ENCODE data around the gene SMAD1. TPM values are rescaled to one million over a fixed set of nuclear protein-coding genes. Genes with fewer than 3 reads are reported as not detected.
"Not testable (repeated sequence)": the region's sequence is repeated elsewhere in the genome, so short reads cannot be mapped to it uniquely, and the experiment has no call there.

Gene SMAD1
- total RNA-seq, 2 experiments from 2014 or later: 0.67 to 0.92 TPM

DNA sequence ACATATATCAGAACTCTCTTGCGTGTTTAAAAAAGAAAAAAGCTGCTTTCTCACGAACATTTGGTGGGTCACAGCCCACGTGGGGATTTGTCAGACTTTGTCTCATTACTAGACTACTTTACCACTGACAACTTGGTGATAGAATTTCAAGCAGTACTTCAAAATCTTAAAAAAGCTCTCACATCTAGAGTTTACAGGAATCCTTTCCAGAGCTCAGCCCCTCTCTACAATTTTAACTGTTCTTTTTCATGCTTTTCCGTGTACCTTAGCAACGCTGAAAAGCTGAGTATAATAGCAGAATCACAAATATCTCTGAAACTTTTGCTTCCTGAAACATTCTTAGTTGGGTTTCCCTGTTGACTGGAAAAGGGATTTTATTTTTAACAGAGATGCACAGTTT, 50.2 kb downstream of the SMAD1 start:
- H3K27me3 Mint-ChIP-seq: peaks cover 2% of the 10 kb centered on the region
- ChIA-PET CTCF (interaction anchor here (1.5 kb wide), 1 partner anchor 26 kb away, joined by 5 read pairs; no protein-coding TSS in a partner anchor), POLR2A (no interaction called here)
- no peak overlapping the region for H3K27ac Mint-ChIP-seq
- no peak for DNase-seq
- TF ChIP-seq, protein P1, sequence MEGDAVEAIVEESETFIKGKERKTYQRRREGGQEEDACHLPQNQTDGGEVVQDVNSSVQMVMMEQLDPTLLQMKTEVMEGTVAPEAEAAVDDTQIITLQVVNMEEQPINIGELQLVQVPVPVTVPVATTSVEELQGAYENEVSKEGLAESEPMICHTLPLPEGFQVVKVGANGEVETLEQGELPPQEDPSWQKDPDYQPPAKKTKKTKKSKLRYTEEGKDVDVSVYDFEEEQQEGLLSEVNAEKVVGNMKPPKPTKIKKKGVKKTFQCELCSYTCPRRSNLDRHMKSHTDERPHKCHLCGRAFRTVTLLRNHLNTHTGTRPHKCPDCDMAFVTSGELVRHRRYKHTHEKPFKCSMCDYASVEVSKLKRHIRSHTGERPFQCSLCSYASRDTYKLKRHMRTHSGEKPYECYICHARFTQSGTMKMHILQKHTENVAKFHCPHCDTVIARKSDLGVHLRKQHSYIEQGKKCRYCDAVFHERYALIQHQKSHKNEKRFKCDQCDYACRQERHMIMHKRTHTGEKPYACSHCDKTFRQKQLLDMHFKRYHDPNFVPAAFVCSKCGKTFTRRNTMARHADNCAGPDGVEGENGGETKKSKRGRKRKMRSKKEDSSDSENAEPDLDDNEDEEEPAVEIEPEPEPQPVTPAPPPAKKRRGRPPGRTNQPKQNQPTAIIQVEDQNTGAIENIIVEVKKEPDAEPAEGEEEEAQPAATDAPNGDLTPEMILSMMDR (IDR thresholded peaks at IDR 0.05): no peak
- H3K4me3 Mint-ChIP-seq: no peak overlapping the region
- ATAC-seq: no peak
- H3K4me1 Mint-ChIP-seq (ENCODE audit: low read depth): no peaks in the 10 kb centered on the region
- H3K36me3 Mint-ChIP-seq (ENCODE audit: low read depth): no peaks in the 10 kb centered on the region
- intact Hi-C loops (cut with micrococcal nuclease): no loop called here
- H3K9me3 Mint-ChIP-seq: no peaks in the 10 kb centered on the region

GRCh38 chr4:145533001-145533400, 51.3 kb downstream of the SMAD1 start:
- POLR2A ChIA-PET: no interaction called here
- DNase-seq: no peak
- H3K4me3 Mint-ChIP-seq: no peak overlapping the region
- no peaks in the 10 kb centered on the region for H3K4me1 Mint-ChIP-seq (ENCODE audit: low read depth)
- intact Hi-C loops (cut with micrococcal nuclease): no loop called here
- ATAC-seq: no peak
- no peak overlapping the region for H3K27ac Mint-ChIP-seq
- CTCF ChIA-PET: interaction anchor here (0.6 kb wide), 1 partner anchor 45 kb away, joined by 3 read pairs; no protein-coding TSS in a partner anchor
- peaks cover 6% of the 10 kb centered on the region for H3K27me3 Mint-ChIP-seq
- H3K9me3 Mint-ChIP-seq: no peaks in the 10 kb centered on the region
- TF ChIP-seq, protein P1 (IDR thresholded peaks at IDR 0.05): no peak
- H3K36me3 Mint-ChIP-seq (ENCODE audit: low read depth): no peaks in the 10 kb centered on the region

- intact Hi-C loops (cut with micrococcal nuclease): not testable (repeated sequence)
Observed at GRCh38 chr4:145533415-145533814, 51.8 kb downstream of the SMAD1 start.

GRCh38 chr4:145533961-145534360, 52.3 kb downstream of the SMAD1 start:
- TF ChIP-seq, protein P1 (IDR thresholded peaks at IDR 0.05): no peak
- Mint-ChIP-seq H3K4me3 (no peak overlapping the region), H3K27me3 (peaks cover 6% of the 10 kb centered on the region), H3K27ac (no peak overlapping the region), H3K9me3 (no peaks in the 10 kb centered on the region), H3K36me3 (ENCODE audit: low read depth) (no peaks in the 10 kb centered on the region), H3K4me1 (ENCODE audit: low read depth) (no peaks in the 10 kb centered on the region)
- ChIA-PET CTCF (no interaction called here), POLR2A (no interaction called here)
- DNase-seq: no peak
- intact Hi-C loops (cut with micrococcal nuclease): no loop called here
- ATAC-seq: no peak

More at GRCh38 chr4:145533415-145533814, 51.8 kb downstream of the SMAD1 start:
- H3K36me3 Mint-ChIP-seq (ENCODE audit: low read depth); H3K27ac Mint-ChIP-seq; H3K27me3 Mint-ChIP-seq; ATAC-seq; H3K4me1 Mint-ChIP-seq (ENCODE audit: low read depth); POLR2A ChIA-PET; H3K4me3 Mint-ChIP-seq; H3K9me3 Mint-ChIP-seq; DNase-seq: not testable (repeated sequence)
- CTCF ChIA-PET: interaction anchor here (0.6 kb wide), 1 partner anchor 46 kb away, joined by 3 read pairs; no protein-coding TSS in a partner anchor

DNA sequence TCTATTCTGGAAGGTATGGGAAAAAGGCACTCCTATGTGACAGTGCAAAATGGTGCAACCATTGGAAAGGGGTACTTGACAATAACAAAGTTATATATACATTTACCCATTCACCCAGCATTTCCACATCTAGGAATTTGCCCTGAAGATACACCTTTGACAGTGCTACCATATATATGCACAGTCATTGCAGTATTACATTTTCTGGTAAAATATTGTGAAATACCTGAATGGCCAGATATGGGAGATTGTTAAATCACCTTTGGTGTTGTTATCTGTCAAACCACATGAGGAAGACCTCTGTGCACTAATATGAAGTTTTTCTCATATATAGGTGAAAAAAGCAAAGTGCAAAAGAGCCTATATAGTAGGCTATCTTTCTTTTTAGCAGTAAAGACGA, 53.5 kb downstream of the SMAD1 start:
- Mint-ChIP-seq H3K27me3 (peaks cover 10% of the 10 kb centered on the region), H3K4me1 (ENCODE audit: low read depth) (no peaks in the 10 kb centered on the region), H3K27ac (no peak overlapping the region), H3K4me3 (no peak overlapping the region), H3K36me3 (ENCODE audit: low read depth) (no peaks in the 10 kb centered on the region), H3K9me3 (no peaks in the 10 kb centered on the region)
- DNase-seq (no peak), ATAC-seq (no peak)
- intact Hi-C loops (cut with micrococcal nuclease): no loop called here
- ChIA-PET POLR2A (no interaction called here), CTCF (no interaction called here)
- TF ChIP-seq, protein P1 (IDR thresholded peaks at IDR 0.05): no peak

GRCh38 chr4:145536044-145536443, 54.4 kb downstream of the SMAD1 start:
- CTCF ChIA-PET: interaction anchor here (0.5 kb wide), 1 partner anchor 302 kb away, joined by 3 read pairs; no protein-coding TSS in a partner anchor
- POLR2A ChIA-PET: no interaction called here

More at GRCh38 chr4:145536044-145536443, 54.4 kb downstream of the SMAD1 start:
- intact Hi-C loops (cut with micrococcal nuclease): no loop called here
- no peak overlapping the region for H3K27ac Mint-ChIP-seq
- H3K36me3 Mint-ChIP-seq (ENCODE audit: low read depth): no peaks in the 10 kb centered on the region
- no peak for ATAC-seq
- no peak for DNase-seq
- H3K27me3 Mint-ChIP-seq: peaks cover 10% of the 10 kb centered on the region
- H3K4me1 Mint-ChIP-seq (ENCODE audit: low read depth): no peaks in the 10 kb centered on the region
- no peaks in the 10 kb centered on the region for H3K9me3 Mint-ChIP-seq
- no peak overlapping the region for H3K4me3 Mint-ChIP-seq
- TF ChIP-seq, protein P1 (IDR thresholded peaks at IDR 0.05): no peak

All from activated CD8-positive, alpha-beta T cell treated with anti-CD3 and anti-CD28 coated beads for 36 hours (primary cell).